Hematopoietic multipotent progenitor cell treated with erythropoietin and hydrocortisone succinate and interleukin-3 and kit ligand, for 8 days (in vitro differentiated cells): ENCODE measurements around the gene G0S2.

Experiments
- DNase-seq: peaks from one replicate; pipeline ENCODE4 v3.0.0-alpha.2; 2015

The G0S2 gene

DNA sequence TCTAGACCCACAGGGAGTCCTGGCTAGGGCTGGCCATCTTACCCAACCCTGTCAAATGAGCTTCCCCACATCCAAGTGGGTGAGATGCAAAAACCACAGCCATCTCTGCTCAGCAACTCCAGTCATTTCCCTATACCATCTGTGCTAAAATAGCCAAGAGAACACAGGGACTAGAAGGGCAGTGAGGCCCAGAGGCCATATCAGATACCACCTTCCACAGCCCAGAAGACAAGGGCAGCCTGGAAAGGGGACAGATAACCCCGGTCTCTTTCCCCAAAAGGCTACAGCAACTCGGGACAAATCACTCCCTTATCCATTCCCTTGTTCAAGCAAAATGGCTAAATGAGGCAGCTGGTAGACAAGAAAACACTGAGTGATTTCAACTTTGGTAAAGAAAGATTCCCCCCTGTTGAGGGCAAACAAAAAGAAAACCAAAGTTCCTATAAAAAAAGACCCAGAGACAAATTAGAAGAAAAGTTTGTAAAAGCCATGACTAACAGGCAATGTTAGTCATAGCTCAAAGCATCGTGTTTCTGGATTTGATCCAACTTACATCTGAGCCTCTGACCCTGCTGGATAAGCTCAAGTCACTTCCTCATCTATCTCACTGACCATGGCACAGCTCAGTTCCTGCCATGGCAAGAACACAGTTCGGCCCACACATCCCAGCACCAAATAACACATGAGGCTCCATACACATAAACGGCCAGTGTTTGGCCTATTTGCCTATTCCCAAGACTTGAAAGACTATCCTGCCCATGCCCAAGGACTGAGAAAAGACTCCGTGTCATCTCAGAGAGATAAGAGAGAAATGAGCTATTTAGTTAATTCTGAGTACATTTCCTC is 26.1 kb upstream of the G0S2 start:
- DNase-seq, result peak; percentile 86

DNA sequence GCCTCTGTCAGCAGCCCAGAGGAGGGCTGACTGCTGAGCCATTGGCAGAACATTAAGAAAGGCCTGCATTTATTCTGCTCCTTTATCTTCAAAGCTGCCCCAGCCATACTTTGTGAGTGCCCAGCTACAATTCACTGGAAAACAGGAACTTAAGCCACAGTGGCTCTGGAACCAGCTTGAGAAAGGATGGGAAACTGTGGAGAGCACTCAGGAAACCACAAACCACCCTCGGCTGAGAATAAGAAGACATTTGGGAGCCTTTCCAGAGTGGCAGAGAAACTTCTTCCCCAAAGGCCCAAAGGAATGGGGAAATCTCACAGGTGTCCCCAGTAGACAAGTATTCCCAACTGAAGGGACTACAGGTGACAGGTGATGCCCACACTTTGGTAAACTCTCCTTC is 24.8 kb upstream of the G0S2 start:
- no peak for DNase-seq

DNA sequence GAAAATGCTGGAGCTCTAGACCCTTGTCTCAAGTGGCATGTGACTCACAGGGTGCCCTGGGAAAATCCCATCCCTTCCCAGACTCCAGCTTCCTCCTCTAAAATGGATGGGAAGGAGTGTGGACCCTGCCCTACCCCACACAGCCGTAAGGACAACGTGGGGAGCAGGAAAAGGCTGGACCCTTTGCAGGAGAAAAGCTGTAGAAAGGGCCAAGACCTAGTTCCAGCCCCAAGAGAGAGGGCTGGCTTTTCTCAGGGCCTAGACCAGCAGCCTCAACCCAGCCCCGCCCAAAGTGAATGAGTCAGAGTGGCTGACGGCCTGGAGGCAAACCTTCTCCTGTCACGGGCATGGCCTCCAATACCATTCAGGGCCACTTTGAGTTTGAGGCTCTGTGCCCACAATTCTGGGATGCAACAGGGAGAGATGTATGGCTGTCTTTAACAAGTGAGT is 24.0 kb upstream of the G0S2 start:
- peak; percentile 85 for DNase-seq

DNA sequence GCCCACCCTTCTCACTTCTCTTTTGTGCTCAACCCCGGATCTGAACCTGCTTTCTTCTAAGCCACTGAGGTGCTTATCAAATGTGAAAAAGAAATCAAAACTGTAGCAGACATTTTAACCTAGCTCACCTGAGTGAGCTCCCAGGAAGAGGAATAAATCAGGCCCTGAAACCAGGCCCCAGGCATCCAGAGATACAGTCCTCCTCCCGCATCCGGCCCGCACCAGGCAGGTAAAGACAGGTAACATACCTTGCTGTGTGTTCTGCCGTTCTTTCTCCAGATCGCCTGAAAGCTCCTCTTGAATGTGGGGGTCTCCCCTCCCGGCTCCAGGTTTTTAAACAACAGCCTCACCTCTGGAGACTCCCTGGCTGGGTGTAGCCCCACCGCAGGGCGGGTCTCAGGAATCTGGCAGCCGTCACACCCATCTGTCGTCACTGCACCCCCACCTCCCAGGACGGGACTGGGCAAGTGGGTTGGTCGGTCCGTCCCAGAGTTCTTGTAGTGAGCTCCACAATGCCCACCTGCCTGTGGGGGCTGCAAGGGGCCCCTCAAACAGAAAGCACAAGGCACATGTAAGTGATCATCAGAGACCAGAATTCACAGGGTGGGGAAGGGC is 23.0 kb upstream of the G0S2 start, which contains the start of gene LAMB3:
LAMB3 (minus strand) TSS at position 305 of the 615 bp plus-strand sequence. CDS start 1,481 bp downstream, outside the sequence.
- DNase-seq, result no peak

DNA sequence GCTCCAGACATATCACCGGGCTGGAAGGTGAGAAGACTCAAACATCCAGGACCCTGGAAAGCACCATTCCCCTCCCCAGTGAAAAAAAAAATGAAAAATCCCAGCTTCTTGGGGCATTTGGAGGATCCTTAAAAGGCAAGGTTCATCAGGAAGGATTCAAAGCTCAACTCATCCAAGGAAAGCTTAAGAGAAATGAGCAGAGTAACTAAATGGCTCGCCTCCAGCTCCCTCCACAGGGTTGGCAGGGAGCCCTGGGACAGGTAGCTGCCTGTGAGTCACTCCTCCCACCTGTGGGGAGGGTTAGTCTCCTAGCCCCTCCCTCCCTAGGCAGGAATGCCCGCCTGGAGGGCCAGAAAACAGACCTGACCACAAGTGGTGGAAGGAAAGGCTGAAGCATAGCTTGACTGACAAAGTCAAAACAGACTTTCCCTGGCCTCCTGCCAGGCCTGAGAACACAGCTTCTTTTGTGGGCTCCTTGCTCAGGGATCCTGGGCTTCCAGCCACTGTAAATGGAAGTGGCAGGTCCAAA is 22.3 kb upstream of the G0S2 start:
- peak; percentile 72 for DNase-seq

DNA sequence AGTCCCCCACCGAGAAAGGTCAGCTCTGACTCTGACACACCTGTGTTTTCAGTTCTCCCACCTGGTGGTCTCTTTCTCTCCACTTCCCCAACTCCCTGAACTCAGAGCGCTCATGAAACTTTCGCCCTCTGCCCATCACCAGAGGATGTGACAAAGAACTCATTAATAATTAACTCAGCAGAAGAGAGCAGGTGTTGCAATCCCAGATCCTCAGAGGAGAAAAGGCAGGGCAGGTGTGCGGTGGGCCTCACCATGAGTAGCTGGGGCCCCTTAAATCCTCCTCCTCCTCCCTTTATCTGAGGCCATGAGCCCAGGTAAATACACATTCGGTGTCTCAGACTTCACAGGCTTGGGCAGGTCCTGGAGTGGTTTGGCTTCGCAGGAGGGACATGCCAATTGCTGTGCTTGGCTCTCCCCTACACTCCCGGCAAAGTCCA is 21.3 kb upstream of the G0S2 start:
- DNase-seq, result no peak

DNA sequence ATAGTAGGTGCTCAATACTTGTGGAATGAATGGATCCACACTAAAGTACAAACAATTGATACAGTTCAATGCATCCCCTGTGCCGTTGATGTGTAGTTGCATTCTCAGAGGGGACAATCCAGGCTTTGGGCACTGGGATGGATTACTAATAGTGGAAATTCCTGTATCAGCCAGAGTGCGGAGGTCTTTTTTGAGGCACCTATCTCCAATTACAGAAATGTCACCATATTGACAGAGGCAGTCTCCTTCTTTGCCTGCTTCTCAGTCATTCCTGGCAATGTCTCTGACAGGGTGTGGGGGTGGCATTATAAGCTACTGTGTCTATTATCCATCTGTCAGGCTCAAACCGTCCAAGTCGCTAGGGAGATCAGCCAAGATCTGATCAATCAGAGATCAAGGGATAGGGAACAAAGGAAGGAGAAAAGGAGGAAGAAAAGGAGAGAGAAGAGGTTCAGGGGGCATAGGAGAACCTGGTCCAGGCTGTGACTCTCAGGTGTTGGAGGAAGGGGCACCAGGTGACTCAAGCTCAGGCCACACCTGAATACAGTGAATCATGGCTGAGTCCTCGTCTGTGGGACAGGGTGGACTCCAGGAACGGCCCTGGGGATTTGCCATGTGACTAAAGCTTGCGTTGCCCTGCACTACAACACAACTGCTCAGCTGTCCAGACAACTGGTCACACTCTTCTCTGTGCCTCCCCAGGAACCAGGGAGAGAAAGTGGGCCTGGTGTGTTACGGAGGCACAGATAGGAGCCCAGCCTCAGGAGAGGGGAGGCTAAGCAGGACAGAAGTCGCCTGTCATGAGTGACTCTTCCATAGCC is 19.6 kb upstream of the G0S2 start:
- DNase-seq, result no peak

DNA sequence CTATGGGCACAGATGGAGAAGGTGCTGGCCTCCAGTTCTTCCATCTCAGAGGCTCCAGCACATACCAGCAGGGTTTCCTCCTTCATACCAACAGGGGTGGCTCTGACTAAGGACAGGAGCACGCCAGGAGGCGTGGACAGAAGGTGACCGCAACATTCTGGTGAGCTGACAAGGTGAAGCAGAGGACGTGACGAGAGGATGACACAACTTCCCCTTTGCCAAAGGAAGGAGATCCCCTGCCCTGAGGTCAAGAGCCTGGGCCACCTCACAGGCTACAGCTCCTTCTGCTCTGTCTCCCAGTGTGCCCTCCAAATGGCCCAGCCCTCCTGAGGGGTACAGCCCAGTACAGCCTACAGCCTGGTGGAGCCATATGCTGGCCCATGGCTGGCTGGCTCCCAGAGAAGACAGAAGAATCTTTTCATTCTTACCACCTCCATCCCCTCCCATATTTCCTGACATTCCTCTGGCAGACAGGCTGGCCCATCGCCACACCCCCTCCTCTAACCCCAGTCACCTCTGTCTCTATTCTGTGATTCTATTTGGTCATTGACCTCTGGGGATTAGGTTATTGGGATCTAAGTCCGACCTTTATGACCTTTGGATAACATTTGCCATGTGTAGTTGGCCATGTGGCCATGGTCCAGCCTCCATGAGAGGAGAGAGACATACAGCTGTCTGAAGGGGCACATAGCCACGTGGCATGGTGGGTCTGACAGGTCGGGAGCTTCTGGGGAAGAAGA is 17.9 kb upstream of the G0S2 start:
- no peak for DNase-seq

DNA sequence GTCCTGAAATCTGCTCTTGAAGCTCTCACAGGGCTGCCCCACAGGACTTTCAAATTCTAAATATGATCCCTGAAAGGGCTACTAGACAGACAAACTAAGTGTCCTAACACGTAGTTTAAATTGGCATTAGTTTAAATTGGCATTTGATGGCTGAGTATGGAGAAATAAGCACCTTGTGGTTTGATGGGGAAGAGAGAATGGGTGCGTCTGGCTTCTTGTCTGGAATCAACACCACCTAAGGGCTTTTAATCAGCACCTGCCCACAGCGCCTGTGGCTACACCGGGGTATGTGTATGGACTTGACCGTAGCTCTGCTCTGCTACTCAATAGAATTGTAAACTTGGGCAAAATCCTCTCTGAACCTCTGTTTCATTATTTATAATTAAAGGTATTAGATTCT is 17.3 kb upstream of the G0S2 start:
- no peak for DNase-seq

DNA sequence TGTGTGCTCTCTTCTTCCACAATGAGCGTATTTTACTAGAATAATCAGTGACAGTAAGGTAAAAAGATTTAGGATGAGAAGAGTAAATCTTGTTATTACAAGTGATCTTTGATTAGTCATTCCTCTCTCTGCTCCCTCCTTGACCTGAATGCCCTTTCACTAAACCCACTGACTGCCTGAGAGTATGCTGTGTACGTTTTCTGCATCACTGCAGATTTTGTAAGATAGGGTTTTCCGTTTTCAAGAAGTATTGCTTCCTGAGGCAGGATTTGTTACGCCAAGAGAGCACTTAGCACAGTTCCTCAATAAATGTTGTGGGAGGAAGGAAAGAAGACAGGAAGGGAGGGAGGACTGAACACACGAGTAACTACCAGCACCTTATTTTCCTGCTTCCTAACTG is 15.3 kb upstream of the G0S2 start:
- no peak for DNase-seq

DNA sequence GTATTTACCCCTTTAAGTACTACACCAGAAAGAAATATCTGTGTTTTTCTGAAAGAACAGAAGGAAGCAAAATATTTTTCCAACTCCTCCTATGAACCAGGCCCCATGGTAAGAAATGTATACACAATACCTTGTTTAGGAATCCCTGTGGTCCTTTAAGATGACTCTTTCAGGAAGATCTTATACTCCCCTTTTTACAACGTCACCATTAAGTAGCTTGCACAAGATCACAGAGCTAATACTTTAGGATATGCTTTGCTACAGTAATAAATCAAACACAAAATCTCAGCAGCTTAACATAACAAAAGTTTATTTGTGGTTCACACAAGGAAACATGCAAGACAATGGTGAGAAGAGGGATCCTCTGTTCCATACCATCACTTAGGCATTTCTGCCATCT is 14.1 kb upstream of the G0S2 start:
- DNase-seq, result no peak

DNA sequence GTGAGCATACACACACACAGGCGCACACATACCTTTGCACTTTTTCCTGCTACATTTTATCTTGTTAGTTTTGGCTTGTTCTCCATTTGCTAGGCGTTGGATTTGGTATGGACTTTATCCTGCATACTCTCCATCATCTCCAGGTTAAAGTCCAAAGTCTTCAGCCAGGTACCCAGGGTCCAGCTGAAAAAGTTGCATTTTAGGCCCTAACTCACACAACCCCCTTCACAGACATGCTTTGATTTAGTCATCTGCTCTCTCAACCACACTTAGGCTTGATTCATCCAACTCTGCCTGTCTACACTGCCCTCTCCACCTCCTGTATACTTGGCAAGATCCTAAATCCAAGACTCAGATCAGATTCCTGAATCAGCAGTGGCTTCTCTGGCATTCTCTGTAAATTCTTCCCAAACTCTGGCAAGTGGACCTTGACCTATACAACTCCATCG is 12.3 kb upstream of the G0S2 start:
- DNase-seq, result no peak

DNA sequence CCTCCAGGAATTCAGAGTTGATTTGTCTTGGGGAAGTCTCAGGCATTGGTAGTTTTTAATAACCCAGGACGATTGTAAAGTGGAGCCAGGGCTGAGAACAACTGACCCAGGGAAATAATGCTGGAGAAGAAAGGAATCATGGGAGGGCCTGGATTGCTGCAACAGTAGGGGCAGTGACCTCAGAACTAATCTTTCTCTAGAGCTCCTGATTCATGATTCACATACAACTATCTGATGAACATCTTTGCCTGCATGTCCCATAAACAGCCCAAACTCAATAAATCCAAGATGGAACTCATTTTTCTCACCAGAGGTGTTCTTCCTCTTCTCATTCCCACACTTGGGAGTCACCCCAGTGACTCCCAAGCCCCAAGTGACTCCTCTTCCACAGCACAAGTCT is 8.1 kb upstream of the G0S2 start:
- DNase-seq, result no peak

DNA sequence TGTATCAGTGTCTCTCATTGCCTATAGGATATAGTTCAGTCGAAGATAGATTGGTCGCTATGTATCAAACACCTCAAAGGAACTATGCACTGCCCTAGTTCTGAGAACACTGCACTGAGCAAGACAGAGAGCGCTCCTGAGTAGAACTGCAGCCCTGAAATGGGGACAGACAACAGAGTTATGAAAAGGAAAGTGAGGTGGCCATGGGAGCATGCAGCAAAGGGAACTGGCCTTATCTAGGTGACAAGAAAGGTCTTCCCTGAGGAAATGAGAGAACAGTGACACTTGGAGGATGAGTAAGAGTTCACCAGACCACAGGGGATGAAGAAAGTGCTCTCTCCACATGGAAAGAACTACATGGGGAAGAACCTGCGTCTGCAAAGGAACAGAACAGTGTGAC is 7.5 kb upstream of the G0S2 start:
- DNase-seq, result no peak

DNA sequence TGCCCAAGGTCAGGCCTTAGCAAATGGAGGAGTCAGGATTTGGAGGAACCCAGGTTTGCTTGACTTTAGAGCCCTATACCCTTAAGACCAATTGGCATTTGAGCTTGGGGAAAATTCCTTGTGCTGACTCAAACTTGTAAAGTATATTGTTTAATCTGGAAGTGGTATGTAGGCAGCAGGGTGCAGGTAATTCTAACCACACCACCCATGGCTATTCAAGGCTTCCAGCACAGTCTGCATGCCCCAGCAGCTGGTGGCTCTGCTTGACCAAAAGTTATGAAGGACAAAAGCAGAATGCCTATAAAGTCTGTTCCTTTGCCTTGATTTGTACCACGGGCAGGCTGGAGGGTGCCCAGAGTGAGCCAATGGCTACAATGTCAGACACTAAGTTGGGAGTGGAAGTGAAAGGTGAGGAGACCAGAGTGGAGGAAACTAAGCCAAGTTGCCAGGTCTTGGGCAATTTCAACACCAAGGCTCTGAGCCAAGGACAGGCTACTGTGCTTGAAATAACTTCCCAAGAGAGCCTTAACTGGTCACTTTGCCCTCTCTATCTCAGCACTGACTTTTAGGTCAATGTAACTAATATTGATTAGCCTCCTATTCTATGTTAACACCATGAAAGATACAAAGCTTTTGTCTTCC is 4.7 kb upstream of the G0S2 start:
- no peak for DNase-seq

DNA sequence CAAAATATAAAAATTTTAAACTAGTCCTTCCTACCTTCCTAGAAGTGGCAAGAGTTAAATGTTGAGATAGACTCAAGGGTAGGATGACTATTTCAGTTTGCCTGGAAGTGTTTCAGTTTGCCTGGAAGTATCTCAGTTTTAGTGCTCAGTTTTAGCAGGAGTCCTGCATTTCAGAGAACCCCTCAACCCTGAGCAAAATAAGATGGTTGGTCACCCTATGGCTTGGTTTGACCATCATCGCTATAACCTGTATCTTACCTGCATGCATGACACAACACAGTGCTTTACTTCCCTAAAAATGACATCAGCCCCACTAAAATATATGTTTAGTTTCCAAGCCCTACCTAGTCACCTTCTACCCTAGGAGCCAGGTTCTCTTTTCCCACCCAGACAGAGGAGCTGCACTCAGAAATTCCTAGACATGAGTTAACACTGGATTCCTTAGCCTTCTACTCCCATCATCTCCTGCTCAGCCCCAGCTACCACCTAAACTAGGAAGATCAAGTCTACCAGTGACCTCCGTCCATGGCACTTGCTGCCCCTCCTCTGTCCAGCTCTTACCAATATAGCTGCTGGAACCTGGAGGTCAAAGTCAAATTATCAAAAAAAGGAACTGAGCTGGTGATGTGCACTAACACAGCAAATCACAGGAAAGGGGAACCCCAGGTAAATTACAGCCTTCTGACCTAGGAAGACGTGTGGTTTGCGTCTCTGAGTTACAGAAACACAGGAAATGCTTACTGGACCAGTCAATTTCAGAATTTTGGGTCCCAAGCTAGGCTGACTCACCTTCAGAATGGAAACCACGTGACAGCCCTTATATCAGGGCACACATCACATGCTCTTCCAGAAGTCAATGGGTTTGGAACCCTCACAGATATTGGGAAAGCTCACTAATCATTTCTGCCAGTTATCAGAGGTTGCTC is 2.2 kb upstream of the G0S2 start:
- DNase-seq, result no peak

DNA sequence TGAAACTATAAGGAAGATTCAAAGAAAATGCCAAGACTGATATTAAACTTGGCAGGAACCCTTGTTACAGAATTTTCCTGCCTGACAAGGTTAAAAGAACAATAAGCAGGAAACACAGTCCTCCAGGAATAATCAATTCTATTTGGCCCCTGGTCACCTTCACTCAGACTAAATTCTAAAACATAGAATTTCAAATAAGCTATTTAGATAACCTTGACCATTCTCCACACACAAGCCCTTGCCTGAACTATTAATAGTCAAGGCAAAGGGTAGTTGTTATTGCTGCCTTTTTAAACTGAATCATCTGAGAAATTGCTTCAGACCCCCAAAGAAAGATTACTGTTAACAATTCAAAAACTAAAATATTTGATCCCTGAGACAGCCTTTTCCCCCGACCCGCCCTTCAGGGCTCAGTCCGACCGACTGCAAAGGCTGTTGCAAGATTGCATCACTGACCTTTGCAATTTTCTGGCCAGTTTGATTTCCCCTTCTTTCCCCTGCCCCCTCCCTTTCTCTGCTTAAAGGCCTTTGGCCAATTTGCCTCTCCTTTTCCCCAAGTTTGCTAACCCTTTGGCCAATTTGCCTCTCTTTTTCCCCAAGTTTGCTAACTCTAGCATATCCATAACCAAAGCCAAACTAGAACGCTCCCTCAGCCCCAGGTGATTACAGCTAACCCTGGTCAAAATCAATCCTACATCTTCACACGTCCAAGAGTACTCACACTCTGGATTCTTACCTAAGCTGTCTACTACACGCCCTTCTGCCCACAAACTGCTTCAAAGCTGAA is 1.4 kb upstream of the G0S2 start:
- no peak for DNase-seq

DNA sequence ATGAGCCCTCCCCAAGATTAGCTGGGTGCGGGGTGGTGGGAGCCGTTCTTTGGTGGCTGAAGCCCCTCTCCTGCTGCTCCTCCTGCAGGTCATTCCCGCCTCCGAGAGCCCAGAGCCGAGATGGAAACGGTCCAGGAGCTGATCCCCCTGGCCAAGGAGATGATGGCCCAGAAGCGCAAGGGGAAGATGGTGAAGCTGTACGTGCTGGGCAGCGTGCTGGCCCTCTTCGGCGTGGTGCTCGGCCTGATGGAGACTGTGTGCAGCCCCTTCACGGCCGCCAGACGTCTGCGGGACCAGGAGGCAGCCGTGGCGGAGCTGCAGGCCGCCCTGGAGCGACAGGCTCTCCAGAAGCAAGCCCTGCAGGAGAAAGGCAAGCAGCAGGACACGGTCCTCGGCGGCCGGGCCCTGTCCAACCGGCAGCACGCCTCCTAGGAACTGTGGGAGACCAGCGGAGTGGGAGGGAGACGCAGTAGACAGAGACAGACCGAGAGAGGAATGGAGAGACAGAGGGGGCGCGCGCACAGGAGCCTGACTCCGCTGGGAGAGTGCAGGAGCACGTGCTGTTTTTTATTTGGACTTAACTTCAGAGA is 448 bp downstream of the G0S2 start:
- DNase-seq, result no peak

DNA sequence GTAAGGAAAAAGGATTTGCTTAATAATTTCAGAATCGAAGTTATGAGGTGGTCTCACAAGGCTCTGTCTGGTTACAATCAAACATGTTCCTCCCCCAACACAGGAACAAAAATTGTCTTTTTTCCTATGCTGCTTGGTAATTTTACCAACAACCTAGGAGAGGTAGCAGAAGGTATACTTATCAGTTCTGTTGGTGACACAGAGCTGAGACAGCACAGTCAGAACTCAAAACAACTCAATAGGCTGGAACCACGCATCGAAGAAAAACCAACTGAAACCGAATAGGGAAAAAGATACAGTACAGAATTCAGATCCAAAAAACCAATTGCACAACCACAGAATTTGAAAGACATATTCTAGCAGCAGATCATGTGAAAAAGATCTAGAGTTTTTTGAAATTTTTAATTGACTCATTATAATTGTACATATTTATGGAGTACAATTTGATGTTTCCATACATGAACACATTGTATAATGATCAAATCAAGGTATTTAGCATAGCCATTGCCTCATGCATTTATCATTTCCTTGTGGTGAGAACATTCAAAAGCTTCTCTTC is 3.8 kb downstream of the G0S2 start:
- DNase-seq, result no peak
